GM20000 (cell line): ENCODE data around the gene ZNF512.

Experiments used
- DNase-seq: peaks from one replicate; pipeline ENCODE4 v3.0.0; 2012; ENCODE audit warnings: low spot score
- TF ChIP-seq, protein P1 (sequence below): IDR thresholded peaks from 2 replicates; pipeline ENCODE4 v1.5.1; 2012; ENCODE audit warnings: mild to moderate bottlenecking, control low read depth; ENCODE audit errors: extremely low read depth, missing control alignments

The ZNF512 gene

DNA sequence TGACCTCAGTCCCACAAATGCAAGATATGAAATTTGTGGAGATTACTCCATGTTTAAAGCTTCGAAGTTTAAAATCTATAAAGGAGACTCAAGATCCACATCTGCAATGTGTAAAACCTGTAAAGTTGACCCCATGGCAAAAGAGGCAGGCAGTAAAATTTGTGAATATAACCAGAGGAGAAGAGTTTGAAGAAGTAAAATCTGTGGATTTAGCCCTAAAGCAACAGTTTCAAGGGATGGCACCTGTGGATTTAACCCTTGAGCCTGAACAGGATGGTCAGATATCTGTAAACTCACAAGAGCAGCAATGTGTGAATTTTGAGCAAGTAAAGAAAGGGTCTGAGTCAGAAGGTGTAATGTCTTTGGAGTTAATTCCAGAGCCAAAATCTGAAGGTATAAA is 11.2 kb upstream of the ZNF512 start:
- TF ChIP-seq, protein P1, sequence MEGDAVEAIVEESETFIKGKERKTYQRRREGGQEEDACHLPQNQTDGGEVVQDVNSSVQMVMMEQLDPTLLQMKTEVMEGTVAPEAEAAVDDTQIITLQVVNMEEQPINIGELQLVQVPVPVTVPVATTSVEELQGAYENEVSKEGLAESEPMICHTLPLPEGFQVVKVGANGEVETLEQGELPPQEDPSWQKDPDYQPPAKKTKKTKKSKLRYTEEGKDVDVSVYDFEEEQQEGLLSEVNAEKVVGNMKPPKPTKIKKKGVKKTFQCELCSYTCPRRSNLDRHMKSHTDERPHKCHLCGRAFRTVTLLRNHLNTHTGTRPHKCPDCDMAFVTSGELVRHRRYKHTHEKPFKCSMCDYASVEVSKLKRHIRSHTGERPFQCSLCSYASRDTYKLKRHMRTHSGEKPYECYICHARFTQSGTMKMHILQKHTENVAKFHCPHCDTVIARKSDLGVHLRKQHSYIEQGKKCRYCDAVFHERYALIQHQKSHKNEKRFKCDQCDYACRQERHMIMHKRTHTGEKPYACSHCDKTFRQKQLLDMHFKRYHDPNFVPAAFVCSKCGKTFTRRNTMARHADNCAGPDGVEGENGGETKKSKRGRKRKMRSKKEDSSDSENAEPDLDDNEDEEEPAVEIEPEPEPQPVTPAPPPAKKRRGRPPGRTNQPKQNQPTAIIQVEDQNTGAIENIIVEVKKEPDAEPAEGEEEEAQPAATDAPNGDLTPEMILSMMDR, result no peak
- DNase-seq, result no peak

DNA sequence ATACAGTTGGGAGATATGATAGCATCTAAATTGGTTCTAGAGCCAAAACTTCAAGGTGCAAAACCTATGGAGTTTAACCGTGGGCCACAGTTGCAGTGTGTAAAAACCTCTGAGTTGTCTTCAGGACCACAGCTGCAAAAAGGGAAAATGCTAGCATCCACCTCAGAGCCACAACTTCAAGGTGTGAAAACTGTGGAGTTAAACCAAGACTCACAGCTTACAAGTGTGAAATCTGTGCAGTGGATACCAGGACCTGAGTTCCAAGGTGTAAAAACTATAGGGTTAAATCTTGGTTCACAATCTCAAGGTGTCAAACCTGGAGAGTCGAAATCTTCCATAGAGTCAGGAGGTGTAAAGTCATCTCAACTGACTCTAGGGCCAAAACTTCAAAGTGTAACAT is 10.4 kb upstream of the ZNF512 start:
- no peak for DNase-seq

DNA sequence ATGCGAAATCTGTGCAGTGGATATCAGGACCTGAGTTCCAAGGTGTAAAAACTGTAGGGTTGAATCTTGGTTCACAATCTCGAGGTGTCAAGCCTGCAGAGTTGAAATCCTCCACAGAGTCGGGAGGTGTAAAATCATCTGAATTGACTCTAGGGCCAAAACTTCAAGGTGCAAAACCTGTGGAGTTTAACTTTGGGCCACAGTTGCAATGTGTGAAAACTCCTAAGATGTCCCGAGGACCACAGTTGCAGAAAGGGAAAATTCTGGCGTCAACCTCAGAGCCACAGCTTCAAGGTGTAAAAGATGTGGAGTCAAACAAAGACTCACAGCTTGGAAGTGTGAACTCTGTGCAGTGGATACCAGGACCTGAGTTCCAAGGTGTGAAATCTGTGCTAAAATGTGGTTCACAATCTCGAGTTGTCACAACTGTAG is 9.8 kb upstream of the ZNF512 start:
- TF ChIP-seq, protein P1, result no peak
- DNase-seq, result no peak

More for the DNA sequence above, 10.4 kb upstream of the ZNF512 start:
- TF ChIP-seq, protein P1, result no peak

DNA sequence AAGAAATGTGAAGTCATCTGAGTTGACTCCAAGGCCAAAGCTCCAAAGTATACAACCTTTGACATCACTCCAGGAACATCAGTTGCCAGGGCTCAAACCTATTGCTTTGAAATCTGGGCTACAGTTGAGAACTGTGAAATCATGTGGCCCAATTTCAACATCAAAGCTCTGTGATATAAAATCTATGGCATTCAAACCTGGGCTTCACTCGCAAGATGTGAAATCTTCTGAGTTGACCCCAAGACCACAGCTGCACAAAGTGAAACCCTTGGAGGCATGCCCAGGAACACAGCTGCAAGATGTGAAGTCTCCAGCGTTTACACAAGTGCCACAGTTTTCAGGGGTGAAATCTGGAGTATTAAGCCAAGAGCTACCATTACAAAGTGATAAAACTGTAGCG is 9.4 kb upstream of the ZNF512 start:
- DNase-seq, result no peak

DNA sequence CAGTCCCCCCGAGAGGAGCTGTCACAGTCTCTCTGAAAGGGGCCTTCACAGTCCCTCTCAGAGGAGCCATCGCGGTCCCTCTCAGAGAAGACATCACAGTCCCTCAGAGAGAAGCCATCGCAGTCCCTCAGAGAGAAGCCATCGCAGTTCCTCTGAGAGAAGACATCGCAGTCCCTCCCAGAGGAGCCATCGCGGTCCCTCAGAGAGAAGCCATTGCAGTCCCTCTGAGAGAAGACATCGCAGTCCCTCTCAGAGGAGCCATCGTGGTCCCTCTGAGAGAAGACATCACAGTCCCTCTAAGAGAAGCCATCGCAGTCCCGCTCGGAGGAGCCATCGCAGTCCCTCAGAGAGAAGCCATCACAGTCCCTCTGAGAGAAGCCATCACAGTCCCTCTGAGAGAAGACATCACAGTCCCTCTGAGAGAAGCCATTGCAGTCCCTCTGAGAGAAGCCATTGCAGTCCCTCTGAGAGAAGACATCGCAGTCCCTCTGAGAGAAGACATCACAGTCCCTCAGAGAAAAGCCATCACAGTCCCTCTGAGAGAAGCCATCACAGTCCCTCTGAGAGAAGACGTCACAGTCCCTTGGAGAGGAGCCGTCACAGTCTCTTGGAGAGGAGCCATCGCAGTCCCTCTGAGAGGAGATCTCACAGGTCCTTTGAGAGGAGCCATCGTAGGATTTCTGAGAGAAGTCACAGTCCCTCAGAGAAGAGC is 1.3 kb upstream of the ZNF512 start:
- DNase-seq, result no peak
- TF ChIP-seq, protein P1, result no peak

More for the DNA sequence above, 9.4 kb upstream of the ZNF512 start:
- TF ChIP-seq, protein P1, result no peak

DNA sequence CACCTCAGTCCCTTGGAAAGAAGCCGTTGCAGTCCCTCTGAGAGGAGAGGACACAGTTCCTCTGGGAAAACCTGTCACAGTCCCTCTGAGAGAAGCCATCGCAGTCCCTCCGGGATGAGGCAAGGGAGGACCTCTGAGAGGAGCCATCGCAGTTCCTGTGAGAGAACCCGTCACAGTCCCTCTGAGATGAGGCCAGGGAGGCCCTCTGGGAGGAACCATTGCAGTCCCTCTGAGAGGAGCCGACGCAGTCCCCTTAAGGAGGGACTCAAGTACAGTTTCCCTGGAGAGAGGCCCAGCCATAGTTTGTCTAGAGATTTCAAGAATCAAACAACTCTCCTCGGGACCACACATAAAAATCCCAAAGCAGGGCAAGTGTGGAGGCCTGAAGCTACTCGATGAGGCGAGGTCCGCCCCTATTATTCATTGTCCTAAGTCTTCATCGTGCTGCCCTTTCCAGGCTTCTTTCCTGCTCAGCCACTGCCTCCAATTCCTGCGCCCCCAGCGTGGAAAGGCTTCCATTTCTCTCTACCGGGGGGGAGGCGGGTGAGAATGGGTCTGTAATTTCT is 630 bp upstream of the ZNF512 start:
- DNase-seq, result no peak
- TF ChIP-seq, protein P1, result no peak

DNA sequence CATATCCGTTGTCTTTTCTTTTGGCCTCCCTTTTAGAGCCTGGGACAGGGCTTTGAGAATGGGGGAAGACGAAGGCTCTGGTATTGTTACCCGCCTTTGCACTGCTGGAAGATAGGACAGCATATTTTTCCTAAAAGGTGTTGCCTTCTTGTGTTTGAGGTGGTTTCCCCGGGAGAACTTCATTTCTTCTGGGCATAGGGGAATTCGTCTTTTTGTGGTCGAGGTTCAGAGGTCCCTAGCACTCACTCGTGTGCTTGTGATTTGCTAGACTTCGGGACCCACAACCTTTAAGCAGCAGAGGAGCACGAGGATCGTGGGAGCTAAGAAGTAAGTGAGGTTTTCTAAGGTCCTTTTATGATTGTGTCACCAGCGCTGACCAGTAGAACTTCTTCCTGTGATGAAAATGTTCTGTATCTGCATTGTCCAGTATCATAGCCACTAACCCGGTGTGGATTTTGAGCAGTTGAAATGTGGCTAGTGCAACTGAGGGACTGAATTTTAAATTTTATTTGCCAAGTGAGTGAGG is 611 bp downstream of the ZNF512 start:
- TF ChIP-seq, protein P1, result no peak
- DNase-seq, result no peak
